ENCODE data around the gene SRRD. TPM values are rescaled to one million over a fixed set of nuclear protein-coding genes. Genes with fewer than 3 reads are reported as not detected.
A peak's percentile ranks its signal among the peaks of the same experiment; 100 is the strongest.

The SRRD gene
- total RNA-seq, 2 experiments from 2014 or later: 24.8 to 26.3 TPM

- no peaks in the 10 kb centered on the region for H3K9me3 Mint-ChIP-seq
- H3K36me3 Mint-ChIP-seq (ENCODE audit: low read depth): peaks cover 66% of the 10 kb centered on the region
Measured at GRCh38 chr22:26502688-26503561, 19.2 kb downstream of the SRRD start.

GRCh38 chr22:26503758-26504157, 20.1 kb downstream of the SRRD start:
- intact Hi-C loops (cut with micrococcal nuclease): loop anchor here (5.0 kb wide), 1 partner anchor 164 kb away; no protein-coding TSS in a partner anchor

More at GRCh38 chr22:26502688-26503561, 19.2 kb downstream of the SRRD start:
- TF ChIP-seq, protein P1, sequence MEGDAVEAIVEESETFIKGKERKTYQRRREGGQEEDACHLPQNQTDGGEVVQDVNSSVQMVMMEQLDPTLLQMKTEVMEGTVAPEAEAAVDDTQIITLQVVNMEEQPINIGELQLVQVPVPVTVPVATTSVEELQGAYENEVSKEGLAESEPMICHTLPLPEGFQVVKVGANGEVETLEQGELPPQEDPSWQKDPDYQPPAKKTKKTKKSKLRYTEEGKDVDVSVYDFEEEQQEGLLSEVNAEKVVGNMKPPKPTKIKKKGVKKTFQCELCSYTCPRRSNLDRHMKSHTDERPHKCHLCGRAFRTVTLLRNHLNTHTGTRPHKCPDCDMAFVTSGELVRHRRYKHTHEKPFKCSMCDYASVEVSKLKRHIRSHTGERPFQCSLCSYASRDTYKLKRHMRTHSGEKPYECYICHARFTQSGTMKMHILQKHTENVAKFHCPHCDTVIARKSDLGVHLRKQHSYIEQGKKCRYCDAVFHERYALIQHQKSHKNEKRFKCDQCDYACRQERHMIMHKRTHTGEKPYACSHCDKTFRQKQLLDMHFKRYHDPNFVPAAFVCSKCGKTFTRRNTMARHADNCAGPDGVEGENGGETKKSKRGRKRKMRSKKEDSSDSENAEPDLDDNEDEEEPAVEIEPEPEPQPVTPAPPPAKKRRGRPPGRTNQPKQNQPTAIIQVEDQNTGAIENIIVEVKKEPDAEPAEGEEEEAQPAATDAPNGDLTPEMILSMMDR (IDR thresholded peaks at IDR 0.05): peak; percentile 75
- Mint-ChIP-seq H3K4me3 (peak overlapping the region; percentile 1), H3K27ac (peak overlapping the region; percentile 85), H3K4me1 (ENCODE audit: low read depth) (peaks cover 23% of the 10 kb centered on the region), H3K27me3 (no peaks in the 10 kb centered on the region)
- intact Hi-C loops (cut with micrococcal nuclease): loop anchor here (5.0 kb wide), 1 partner anchor 164 kb away; no protein-coding TSS in a partner anchor
- CTCF ChIA-PET: interaction anchor here (0.9 to 4.7 kb wide), 22 partner anchors 9 to 170 kb away, joined by 3 to 49 read pairs (median 5); partner anchors contain the start of genes HPS4, MIAT, SRRD and TFIP11
- peak; percentile 86 for DNase-seq
- POLR2A ChIA-PET: interaction anchor here (0.5 to 2.3 kb wide), 9 partner anchors 9 to 171 kb away, joined by 3 to 11 read pairs (median 4); partner anchors contain the start of genes HPS4, SRRD and TFIP11
- ATAC-seq: peak; percentile 95

GRCh38 chr22:26508148-26508547, 24.5 kb downstream of the SRRD start:
- intact Hi-C loops (cut with micrococcal nuclease): no loop called here
- POLR2A ChIA-PET: no interaction called here
- no peak overlapping the region for H3K27ac Mint-ChIP-seq
- H3K36me3 Mint-ChIP-seq (ENCODE audit: low read depth): peaks cover 47% of the 10 kb centered on the region
- TF ChIP-seq, protein P1 (IDR thresholded peaks at IDR 0.05): no peak
- no peaks in the 10 kb centered on the region for H3K9me3 Mint-ChIP-seq
- no peaks in the 10 kb centered on the region for H3K27me3 Mint-ChIP-seq
- no peak for ATAC-seq
- peaks cover 36% of the 10 kb centered on the region for H3K4me1 Mint-ChIP-seq (ENCODE audit: low read depth)
- CTCF ChIA-PET: interaction anchor here (1.1 kb wide), 1 partner anchor 23 kb away, joined by 3 read pairs; no protein-coding TSS in a partner anchor
- no peak overlapping the region for H3K4me3 Mint-ChIP-seq
- no peak for DNase-seq

More at GRCh38 chr22:26503758-26504157, 20.1 kb downstream of the SRRD start:
- ChIA-PET CTCF (interaction anchor here (0.6 to 4.7 kb wide), 21 partner anchors 9 to 169 kb away, joined by 3 to 49 read pairs (median 4); partner anchors contain the start of genes MIAT, SRRD and TFIP11), POLR2A (interaction anchor here (0.8 to 2.3 kb wide), 7 partner anchors 9 to 170 kb away, joined by 3 to 11 read pairs (median 4); partner anchors contain the start of genes HPS4, SRRD and TFIP11)
- H3K36me3 Mint-ChIP-seq (ENCODE audit: low read depth): peaks cover 64% of the 10 kb centered on the region
- TF ChIP-seq, protein P1 (IDR thresholded peaks at IDR 0.05): no peak
- ATAC-seq (no peak), DNase-seq (no peak)
- no peaks in the 10 kb centered on the region for H3K27me3 Mint-ChIP-seq
- peaks cover 23% of the 10 kb centered on the region for H3K4me1 Mint-ChIP-seq (ENCODE audit: low read depth)
- no peaks in the 10 kb centered on the region for H3K9me3 Mint-ChIP-seq
- H3K27ac Mint-ChIP-seq: peak overlapping the region; percentile 85
- H3K4me3 Mint-ChIP-seq: no peak overlapping the region

DNA sequence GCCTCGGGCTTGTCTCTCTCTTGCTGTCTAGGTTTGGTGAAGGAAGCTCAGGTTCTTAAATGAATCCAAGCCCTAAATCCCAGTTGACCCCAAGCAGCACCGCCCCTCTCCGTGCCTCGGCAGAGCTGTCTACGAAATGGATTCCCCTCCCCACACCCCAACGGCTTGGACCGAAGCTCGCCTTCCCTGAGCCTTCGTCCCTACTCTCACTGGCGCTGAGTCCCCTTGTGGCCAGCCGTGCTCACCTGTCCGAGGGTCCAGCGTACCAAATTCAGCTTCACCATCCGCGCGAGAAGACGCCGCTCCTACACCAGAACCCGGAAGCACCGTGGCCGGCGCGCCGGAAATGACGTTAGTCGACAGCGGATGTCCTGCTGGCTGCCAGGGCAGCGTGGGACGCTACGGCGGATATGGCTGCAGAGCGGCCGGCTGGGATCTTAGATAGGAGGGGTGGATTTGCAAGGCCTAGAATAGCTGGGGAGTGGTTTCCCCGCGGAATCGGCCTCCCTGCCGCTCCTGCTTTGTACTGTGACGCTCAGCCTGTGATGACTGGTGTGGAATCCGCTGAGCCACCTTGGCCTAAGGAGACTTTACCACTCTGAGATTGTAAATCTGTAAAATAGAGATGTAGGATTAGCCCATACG, 28.6 kb downstream of the SRRD start, which contains the start of gene TFIP11:
TSS of gene TFIP11 (minus strand) at position 325 of the 645 bp plus-strand sequence. CDS start 2,201 bp downstream, outside the sequence.
- H3K4me3 Mint-ChIP-seq: peak within 1 kb of the TSS; percentile 98
- ChIA-PET POLR2A (interaction anchor here (0.7 to 1.8 kb wide), 9 partner anchors 9 to 160 kb away, joined by 3 to 11 read pairs (median 5); partner anchors contain the start of genes HPS4 and SRRD), CTCF (interaction anchor here (1.3 to 2.3 kb wide), 2 partner anchors 9 to 135 kb away, joined by 4 to 19 read pairs; no protein-coding TSS in a partner anchor)
- TF ChIP-seq, protein P1 (IDR thresholded peaks at IDR 0.05): no peak
- peak within 1 kb of the TSS; percentile 97 for H3K27ac Mint-ChIP-seq
- no peaks in the 10 kb centered on the region for H3K9me3 Mint-ChIP-seq
- peaks cover 20% of the 10 kb centered on the region for H3K36me3 Mint-ChIP-seq (ENCODE audit: low read depth)
- H3K4me1 Mint-ChIP-seq (ENCODE audit: low read depth): peaks cover 30% of the 10 kb centered on the region
- peak; percentile 98 for ATAC-seq
- peak; percentile 98 for DNase-seq
- no peaks in the 10 kb centered on the region for H3K27me3 Mint-ChIP-seq
- intact Hi-C loops (cut with micrococcal nuclease): no loop called here

Data from activated CD8-positive, alpha-beta T cell treated with anti-CD3 and anti-CD28 coated beads for 36 hours (primary cell).